MM.1S (cell line): Measurements from ENCODE around the gene DCPS.
"Not testable (repeated sequence)": the region's sequence is repeated elsewhere in the genome, so short reads cannot be mapped to it uniquely, and the experiment has no call there.

ENCODE experiments used
- CTCF ChIP-seq: fragments of 300-600 bp; sonication (generic); IDR thresholded peaks from 2 replicates; pipeline ENCODE4 v1.5.1; 2016; ENCODE audit warnings: antibody characterized with exemption, low read length, mixed read lengths
- EZH2phosphoT487 ChIP-seq: fragments of 300-600 bp; sonication (generic); IDR thresholded peaks from 2 replicates; pipeline ENCODE4 v1.6.1; 2018; ENCODE audit warnings: antibody characterized with exemption, low read length

GRCh38 chr11:126364735-126365134 is 60.9 kb downstream of the DCPS start:
- TF ChIP-seq CTCF, EZH2phosphoT487: not testable (repeated sequence)
